Activated B cell treated with CpG ODN at 0.5 μM for 24 hours (primary cell): ENCODE measurements around the gene ZNF730. TPM values are rescaled to one million over a fixed set of nuclear protein-coding genes. Genes with fewer than 3 reads are reported as not detected.

Source experiments
- ATAC-seq: fragments of 200-7000 bp; cut with Tn5 transposase; one replicate; pipeline ENCODE4 v1.10.0; 2021; ENCODE audit warnings: low read depth, mild to moderate bottlenecking, moderate library complexity
- CTCF ChIA-PET: fragments of 350-600 bp; sonication (Branson Sonifier 250); formaldehyde crosslinking; loops from one replicate; lab custom pipeline; 2021; ENCODE audit warnings: antibody characterized with exemption; lab: Charles Lee
- POLR2A ChIA-PET: fragments of 350-600 bp; sonication (Branson Sonifier 250); formaldehyde crosslinking; loops from one replicate; lab custom pipeline; 2021; ENCODE audit warnings: antibody characterized with exemption; lab: Charles Lee
- DNase-seq: peaks from one replicate; pipeline ENCODE4 v3.0.0; 2022
- H3K27ac Mint-ChIP-seq: one replicate; pipeline ENCODE4 v1.8.0; 2020; ENCODE audit warnings: mixed read lengths
- H3K27me3 Mint-ChIP-seq: one replicate; pipeline ENCODE4 v1.8.0; 2021; ENCODE audit warnings: mixed read lengths
- H3K36me3 Mint-ChIP-seq: one replicate; pipeline ENCODE4 v1.8.0; 2021; ENCODE audit warnings: low read depth, mixed read lengths
- H3K4me1 Mint-ChIP-seq: one replicate; pipeline ENCODE4 v1.8.0; 2021; ENCODE audit warnings: mixed read lengths
- H3K4me3 Mint-ChIP-seq: one replicate; pipeline ENCODE4 v1.8.0; 2020; ENCODE audit warnings: mild to moderate bottlenecking, mixed read lengths
- H3K9me3 Mint-ChIP-seq: one replicate; pipeline ENCODE4 v1.8.0; 2020; ENCODE audit warnings: mixed read lengths
- intact Hi-C: fragments of 100-400 bp; cut with micrococcal nuclease; formaldehyde crosslinking; loops from one replicate; pipeline ENCODE4 v1.15.1; 2024
- total RNA-seq: library from RNA; stranded (reverse); gene quantifications from 2 replicates; pipeline ENCODE4 v1.2.3, GENCODE V29; 2022
- TF ChIP-seq, protein P1 (sequence below): fragments of 200-600 bp; IDR thresholded peaks from one replicate; pipeline ENCODE4 v1.8.0; 2022; ENCODE audit warnings: antibody characterized with exemption, mild to moderate bottlenecking

ZNF730 gene
- total RNA-seq, 1 donor from 2014 or later, result 1.3 TPM

DNA sequence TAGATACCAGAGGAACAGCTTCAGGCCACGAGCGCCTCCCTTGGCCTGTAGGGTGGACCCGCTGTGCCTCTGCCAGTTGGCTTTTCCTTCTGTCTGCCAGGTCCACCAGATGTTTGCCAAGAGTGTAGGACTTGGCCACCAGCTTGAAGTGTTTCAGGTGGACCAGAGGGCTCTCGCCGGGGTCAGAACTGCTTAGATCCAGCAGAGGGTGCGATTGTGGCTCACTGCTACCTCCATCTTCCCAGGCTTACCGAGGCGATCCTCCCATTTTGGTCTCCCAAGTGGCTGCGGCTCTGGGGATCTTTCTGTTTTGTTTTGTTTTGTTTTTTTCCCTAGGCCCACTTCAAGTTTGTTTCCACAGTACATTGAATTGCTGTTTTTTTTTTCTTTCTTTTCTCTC is 23.0 kb upstream of the ZNF730 start:
- no peaks in the 10 kb centered on the region for H3K27me3 Mint-ChIP-seq
- DNase-seq (no peak), ATAC-seq (no peak)
- intact Hi-C loops, result no loop called here
- POLR2A ChIA-PET, result no interaction called here
- no peaks in the 10 kb centered on the region for H3K4me1 Mint-ChIP-seq
- TF ChIP-seq, protein P1, sequence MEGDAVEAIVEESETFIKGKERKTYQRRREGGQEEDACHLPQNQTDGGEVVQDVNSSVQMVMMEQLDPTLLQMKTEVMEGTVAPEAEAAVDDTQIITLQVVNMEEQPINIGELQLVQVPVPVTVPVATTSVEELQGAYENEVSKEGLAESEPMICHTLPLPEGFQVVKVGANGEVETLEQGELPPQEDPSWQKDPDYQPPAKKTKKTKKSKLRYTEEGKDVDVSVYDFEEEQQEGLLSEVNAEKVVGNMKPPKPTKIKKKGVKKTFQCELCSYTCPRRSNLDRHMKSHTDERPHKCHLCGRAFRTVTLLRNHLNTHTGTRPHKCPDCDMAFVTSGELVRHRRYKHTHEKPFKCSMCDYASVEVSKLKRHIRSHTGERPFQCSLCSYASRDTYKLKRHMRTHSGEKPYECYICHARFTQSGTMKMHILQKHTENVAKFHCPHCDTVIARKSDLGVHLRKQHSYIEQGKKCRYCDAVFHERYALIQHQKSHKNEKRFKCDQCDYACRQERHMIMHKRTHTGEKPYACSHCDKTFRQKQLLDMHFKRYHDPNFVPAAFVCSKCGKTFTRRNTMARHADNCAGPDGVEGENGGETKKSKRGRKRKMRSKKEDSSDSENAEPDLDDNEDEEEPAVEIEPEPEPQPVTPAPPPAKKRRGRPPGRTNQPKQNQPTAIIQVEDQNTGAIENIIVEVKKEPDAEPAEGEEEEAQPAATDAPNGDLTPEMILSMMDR, result no peak
- CTCF ChIA-PET, result no interaction called here
- peaks cover 23% of the 10 kb centered on the region for H3K9me3 Mint-ChIP-seq
- peaks cover 12% of the 10 kb centered on the region for H3K36me3 Mint-ChIP-seq
- no peak overlapping the region for H3K27ac Mint-ChIP-seq
- no peak overlapping the region for H3K4me3 Mint-ChIP-seq

DNA sequence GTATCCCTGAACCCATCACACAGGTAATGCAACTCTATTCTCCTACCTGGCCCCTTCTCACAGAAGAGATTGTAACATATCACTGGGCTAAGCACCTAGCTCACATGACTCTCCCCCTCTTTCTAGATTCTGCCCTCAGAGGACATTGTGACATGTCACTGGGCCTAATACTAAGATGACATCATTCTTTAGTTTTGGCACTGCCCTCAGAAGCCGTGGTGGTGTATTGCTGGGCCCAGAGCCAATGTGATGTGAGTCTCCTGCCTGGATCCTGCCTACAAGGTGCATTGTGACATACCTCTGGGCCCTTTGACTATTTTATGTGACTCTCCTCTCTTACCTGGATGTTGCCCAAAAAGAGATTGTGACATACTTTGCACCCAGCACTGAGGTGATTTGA is 21.4 kb upstream of the ZNF730 start:
- intact Hi-C loops, result no loop called here
- peaks cover 4% of the 10 kb centered on the region for H3K36me3 Mint-ChIP-seq
- TF ChIP-seq, protein P1, result no peak
- peaks cover 15% of the 10 kb centered on the region for H3K9me3 Mint-ChIP-seq
- ChIA-PET POLR2A (no interaction called here), CTCF (no interaction called here)
- no peak overlapping the region for H3K4me3 Mint-ChIP-seq
- no peak overlapping the region for H3K27ac Mint-ChIP-seq
- no peak for ATAC-seq
- H3K27me3 Mint-ChIP-seq, result no peaks in the 10 kb centered on the region
- DNase-seq, result no peak
- H3K4me1 Mint-ChIP-seq, result no peaks in the 10 kb centered on the region

DNA sequence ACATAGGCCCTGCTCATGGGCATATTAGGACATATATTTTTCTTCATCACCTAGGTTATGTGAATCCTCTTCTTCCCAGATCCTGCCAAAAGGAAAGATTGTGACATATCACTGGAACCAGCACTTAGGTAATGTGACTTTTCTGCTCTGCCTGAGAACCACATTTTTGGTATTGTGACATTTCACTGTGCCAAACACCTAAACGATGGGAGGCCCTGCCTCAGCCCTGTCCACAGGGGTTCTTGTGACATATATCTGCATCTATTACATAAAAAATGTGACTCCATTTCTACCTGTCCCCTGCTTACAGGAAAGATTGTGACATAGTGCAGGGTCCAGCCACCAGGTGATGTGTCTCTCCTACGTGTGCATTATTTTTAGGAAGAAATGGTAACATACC is 18.5 kb upstream of the ZNF730 start:
- H3K27me3 Mint-ChIP-seq, result no peaks in the 10 kb centered on the region
- ATAC-seq (no peak), DNase-seq (no peak)
- H3K4me3 Mint-ChIP-seq, result no peak overlapping the region
- ChIA-PET CTCF (no interaction called here), POLR2A (no interaction called here)
- H3K4me1 Mint-ChIP-seq, result no peaks in the 10 kb centered on the region
- peaks cover 10% of the 10 kb centered on the region for H3K9me3 Mint-ChIP-seq
- intact Hi-C loops, result no loop called here
- H3K27ac Mint-ChIP-seq, result no peak overlapping the region
- no peaks in the 10 kb centered on the region for H3K36me3 Mint-ChIP-seq
- TF ChIP-seq, protein P1, result no peak

DNA sequence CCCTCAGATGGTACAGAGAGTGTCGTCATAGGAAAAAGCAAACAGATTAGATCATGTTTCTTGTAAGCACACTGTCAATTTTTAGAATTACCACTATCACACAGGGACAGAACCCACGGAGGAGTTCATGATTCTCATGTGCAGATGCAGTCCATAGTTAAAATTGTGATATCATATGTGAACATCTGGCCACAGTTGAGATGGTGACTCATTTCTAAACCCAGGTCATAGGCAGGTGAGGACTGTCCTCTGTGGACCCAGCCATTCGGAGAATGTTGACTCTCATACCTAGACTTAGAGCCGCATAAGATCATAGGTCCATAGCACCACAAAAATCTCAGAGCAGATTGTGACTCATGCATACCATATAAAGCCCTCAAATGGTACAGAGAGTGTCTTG is 17.8 kb upstream of the ZNF730 start:
- no peaks in the 10 kb centered on the region for H3K4me1 Mint-ChIP-seq
- ATAC-seq (no peak), DNase-seq (no peak)
- no peak overlapping the region for H3K4me3 Mint-ChIP-seq
- H3K27ac Mint-ChIP-seq, result no peak overlapping the region
- TF ChIP-seq, protein P1, result no peak
- H3K36me3 Mint-ChIP-seq, result no peaks in the 10 kb centered on the region
- intact Hi-C loops, result no loop called here
- CTCF ChIA-PET, result no interaction called here
- no peaks in the 10 kb centered on the region for H3K27me3 Mint-ChIP-seq
- POLR2A ChIA-PET, result no interaction called here
- peaks cover 10% of the 10 kb centered on the region for H3K9me3 Mint-ChIP-seq

DNA sequence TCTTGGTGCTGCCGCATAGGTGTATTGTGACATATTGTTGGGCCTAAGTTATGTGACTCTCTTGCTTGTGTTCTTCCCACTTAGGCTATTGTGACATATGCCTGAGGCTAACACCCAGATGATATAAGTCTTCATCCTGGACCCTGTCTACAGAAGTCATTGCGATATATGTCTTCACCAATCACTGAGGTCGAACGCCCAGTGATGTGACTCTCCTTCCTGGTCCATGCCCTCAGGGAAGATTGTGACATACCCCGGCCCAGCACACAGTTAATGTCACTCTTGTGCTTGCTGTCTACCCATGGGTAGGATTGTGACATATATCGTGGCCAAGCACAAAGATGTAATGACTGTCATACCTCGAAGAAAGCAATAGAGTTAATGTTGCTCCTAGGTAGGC is 16.9 kb upstream of the ZNF730 start:
- H3K4me3 Mint-ChIP-seq, result no peak overlapping the region
- H3K27me3 Mint-ChIP-seq, result no peaks in the 10 kb centered on the region
- peaks cover 10% of the 10 kb centered on the region for H3K9me3 Mint-ChIP-seq
- no peak for ATAC-seq
- H3K36me3 Mint-ChIP-seq, result no peaks in the 10 kb centered on the region
- no peak overlapping the region for H3K27ac Mint-ChIP-seq
- TF ChIP-seq, protein P1, result no peak
- intact Hi-C loops, result no loop called here
- POLR2A ChIA-PET, result no interaction called here
- H3K4me1 Mint-ChIP-seq, result no peaks in the 10 kb centered on the region
- no peak for DNase-seq
- CTCF ChIA-PET, result no interaction called here
